Body of pancreas (tissue), 4 donors: ENCODE results near the gene MT1G. TPM values are rescaled to one million over a fixed set of nuclear protein-coding genes. Genes with fewer than 3 reads are reported as not detected.

Experiments used
- ATAC-seq: fragments of 150-250 bp; one replicate; pipeline ENCODE4 v1.9.1; 2016
- DNase-seq, 4 donors: peaks; one replicate each; pipeline ENCODE4 v3.0.0-alpha.2; 2019
- H3K27ac ChIP-seq, 4 donors: fragments of 200-600 bp; sonication (generic); 1 replicate in 3 of 4; 2 replicates in 1 of 4; pipeline versions ENCODE4 v1.5.1 to v1.6.1; 2016 to 2019; ENCODE audit warnings: mild to moderate bottlenecking in 1 of 4, mixed read lengths in 1 of 4, moderate library complexity in 1 of 4
- H3K27me3 ChIP-seq, 2 donors: fragments of 200-600 bp; sonication (generic); one replicate each; pipeline ENCODE4 v1.6.0; 2016; ENCODE audit warnings: mild to moderate bottlenecking in 1 of 2
- H3K36me3 ChIP-seq, 2 donors: fragments of 200-600 bp; sonication (generic); replicated peaks in 1 of 2; 2 replicates each; pipeline ENCODE4 v1.5.1; 2016; ENCODE audit warnings: low read depth in 2 of 2; ENCODE audit not compliant: insufficient read depth in 1 of 2
- H3K4me1 ChIP-seq: fragments of 200-600 bp; sonication (generic); one replicate; pipeline ENCODE4 v1.6.0; 2016
- H3K4me3 ChIP-seq, 2 donors: fragments of 200-600 bp; sonication (generic); 1 replicate in 1 of 2; 2 replicates in 1 of 2; pipeline ENCODE4 v1.5.1; 2016 to 2019
- H3K9me3 ChIP-seq, 3 donors: fragments of 200-600 bp; sonication (generic); 1 replicate in 2 of 3; 2 replicates in 1 of 3; pipeline ENCODE4 v1.5.1; 2016
- CTCF ChIP-seq, 7 experiments: fragments of 450-650 bp in 4 of 7; fragments of 200-600 bp in 3 of 7; sonication (generic) in 3 of 7; IDR thresholded peaks; one replicate each; pipeline ENCODE4 v1.5.1; 2016 to 2019; ENCODE audit warnings: antibody characterized with exemption in 7 of 7
- POLR2A ChIP-seq, 3 donors: fragments of 450-650 bp; IDR thresholded peaks; one replicate each; pipeline ENCODE4 v1.6.1; 2016; ENCODE audit warnings: antibody characterized with exemption in 3 of 3, mild to moderate bottlenecking in 2 of 3
- WGBS, 2 donors: methylation state at CpG; one replicate each; pipeline ENCODE4 v1.1.5; 2017; 5-methylcytosine and 5-hydroxymethylcytosine counted together
- intact Hi-C: fragments of 100-400 bp; cut with DNase I; formaldehyde crosslinking; loops from one replicate; pipeline ENCODE4 v1.15.1; 2023
- total RNA-seq, 2 donors: library from RNA; depleted of rRNA; stranded (reverse); fragments of >200 nt; gene quantifications; one replicate each; pipeline ENCODE4 v1.1.0, GENCODE V29; 2016

MT1G gene
- total RNA-seq, 2 donors from 2014 or later = 95.2 to 413 TPM

- DNase-seq (peak in 1 of 4 donors; percentile 4), ATAC-seq (no peak)
- Histone ChIP-seq H3K36me3 (no peaks in the 10 kb centered on the region), H3K9me3 (no peaks in the 10 kb centered on the region), H3K27me3 (no peaks in the 10 kb centered on the region), H3K4me1 (peaks cover 59% of the 10 kb centered on the region), H3K4me3 (no peak overlapping the region), H3K27ac (peak overlapping the region in 1 of 4 donors; percentile 88)
- intact Hi-C loops = no loop called here
- no peak for TF ChIP-seq POLR2A (IDR thresholded peaks at IDR 0.05)
- TF ChIP-seq CTCF (IDR thresholded peaks at IDR 0.05) = no peak
- WGBS, 2 donors = 87 to 95% methylated on average over 7 of the region's 7 CpGs
Observed at GRCh38 chr16:56686758-56687157, 18.9 kb upstream of the MT1G start.

GRCh38 chr16:56684926-56685590 is 17.2 kb upstream of the MT1G start:
- peak; percentile 47 for ATAC-seq
- 35 to 44% methylated on average over 3 to 4 of the region's 4 CpGs for WGBS, 2 donors
- H3K9me3 ChIP-seq = no peaks in the 10 kb centered on the region
- no peaks in the 10 kb centered on the region for H3K27me3 ChIP-seq
- H3K27ac ChIP-seq = peak overlapping the region; percentile 79 to 93 (median 88)
- H3K4me3 ChIP-seq = no peak overlapping the region
- no peaks in the 10 kb centered on the region for H3K36me3 ChIP-seq
- intact Hi-C loops = no loop called here
- peaks cover 63% of the 10 kb centered on the region for H3K4me1 ChIP-seq
- DNase-seq = peak; percentile 77 to 85 (median 80)
- TF ChIP-seq CTCF (IDR thresholded peaks at IDR 0.05) = no peak
- peak; percentile 32 to 88 (median 84) for TF ChIP-seq POLR2A (IDR thresholded peaks at IDR 0.05)

- ATAC-seq (peak; percentile 3), DNase-seq (peak; percentile 44 to 58 (median 48))
- H3K4me3 ChIP-seq = peak overlapping the region in 1 of 2 donors; percentile 64
- intact Hi-C loops = no loop called here
- H3K27ac ChIP-seq = peak overlapping the region; percentile 79 to 93 (median 88)
- H3K27me3 ChIP-seq = no peaks in the 10 kb centered on the region
- WGBS, 2 donors = 23 to 35% methylated on average over 4 of the region's 4 CpGs
- H3K9me3 ChIP-seq = no peaks in the 10 kb centered on the region
- H3K4me1 ChIP-seq = peaks cover 63% of the 10 kb centered on the region
- TF ChIP-seq CTCF (IDR thresholded peaks at IDR 0.05) (no peak), POLR2A (IDR thresholded peaks at IDR 0.05) (no peak)
- H3K36me3 ChIP-seq = no peaks in the 10 kb centered on the region
Observed at GRCh38 chr16:56684256-56684925, 16.5 kb upstream of the MT1G start.

- Histone ChIP-seq H3K27me3 (no peaks in the 10 kb centered on the region), H3K4me3 (peak overlapping the region; percentile 60 to 64), H3K27ac (peak overlapping the region; percentile 65 to 93 (median 88)), H3K4me1 (peaks cover 63% of the 10 kb centered on the region), H3K36me3 (no peaks in the 10 kb centered on the region), H3K9me3 (no peaks in the 10 kb centered on the region)
- TF ChIP-seq CTCF (IDR thresholded peaks at IDR 0.05) = no peak
- TF ChIP-seq POLR2A (IDR thresholded peaks at IDR 0.05) = peak in 2 of 3 donors; percentile 17 to 45
- ATAC-seq (no peak), DNase-seq (peak; percentile 35 to 58 (median 48))
- intact Hi-C loops = no loop called here
- 15 to 25% methylated on average over 5 of the region's 5 CpGs for WGBS, 2 donors
Observed at GRCh38 chr16:56683424-56684172, 15.7 kb upstream of the MT1G start.
